ENCODE measurements around the gene ANKRD34C. TPM values are rescaled to one million over a fixed set of nuclear protein-coding genes. Genes with fewer than 3 reads are reported as not detected.

Gene ANKRD34C
- total RNA-seq, 3 donors from 2014 or later (not counting 1 experiment from before 2014, with no cell fraction given): not detected

DNA sequence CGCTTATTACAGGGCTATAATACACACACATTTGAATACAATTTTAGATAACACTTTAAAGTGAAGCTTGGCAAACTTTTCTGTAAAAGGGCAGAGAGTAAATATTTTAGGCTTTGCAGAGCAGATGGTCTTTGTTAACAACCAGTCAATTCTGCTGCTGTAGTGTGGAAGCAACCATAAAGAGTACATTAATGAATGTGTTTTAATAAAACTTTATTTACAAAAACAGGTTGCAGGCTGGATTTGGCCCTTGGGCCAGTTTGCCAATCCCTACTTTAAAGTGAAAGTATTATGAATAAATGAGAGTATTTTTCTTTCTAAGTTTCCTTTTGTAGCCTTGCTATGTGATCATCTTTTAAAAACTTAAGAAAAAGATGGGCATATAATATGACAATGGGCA lies 20.7 kb upstream of the ANKRD34C start:
- H3K4me1 Mint-ChIP-seq: no peaks in the 10 kb centered on the region
- Histone ChIP-seq H3K4me1 (ENCODE audit: control insufficient read depth, insufficient read depth, low read length) (no peaks in the 10 kb centered on the region), H3K4me3 (ENCODE audit: low read length) (no peak overlapping the region), H3K27ac (ENCODE audit: low read length) (no peak overlapping the region), H3K27me3 (ENCODE audit: control insufficient read depth, insufficient read depth, low read length) (peaks cover 3% of the 10 kb centered on the region), H3K9me3 (ENCODE audit: control insufficient read depth, insufficient read depth, low read length) (no peaks in the 10 kb centered on the region), H3K36me3 (ENCODE audit: control insufficient read depth, insufficient read depth, low read length) (no peaks in the 10 kb centered on the region)
- H3K36me3 Mint-ChIP-seq: no peaks in the 10 kb centered on the region
- intact Hi-C loops (cut with micrococcal nuclease): no loop called here
- no peak overlapping the region for H3K4me3 Mint-ChIP-seq
- ATAC-seq: no peak
- peaks cover 2% of the 10 kb centered on the region in 2 donors for H3K9me3 Mint-ChIP-seq
- WGBS (ENCODE audit: insufficient coverage): no CpG with 5 or more reads among the region's 1 CpG
- no peak overlapping the region for H3K27ac Mint-ChIP-seq
- TF ChIP-seq, protein P1, sequence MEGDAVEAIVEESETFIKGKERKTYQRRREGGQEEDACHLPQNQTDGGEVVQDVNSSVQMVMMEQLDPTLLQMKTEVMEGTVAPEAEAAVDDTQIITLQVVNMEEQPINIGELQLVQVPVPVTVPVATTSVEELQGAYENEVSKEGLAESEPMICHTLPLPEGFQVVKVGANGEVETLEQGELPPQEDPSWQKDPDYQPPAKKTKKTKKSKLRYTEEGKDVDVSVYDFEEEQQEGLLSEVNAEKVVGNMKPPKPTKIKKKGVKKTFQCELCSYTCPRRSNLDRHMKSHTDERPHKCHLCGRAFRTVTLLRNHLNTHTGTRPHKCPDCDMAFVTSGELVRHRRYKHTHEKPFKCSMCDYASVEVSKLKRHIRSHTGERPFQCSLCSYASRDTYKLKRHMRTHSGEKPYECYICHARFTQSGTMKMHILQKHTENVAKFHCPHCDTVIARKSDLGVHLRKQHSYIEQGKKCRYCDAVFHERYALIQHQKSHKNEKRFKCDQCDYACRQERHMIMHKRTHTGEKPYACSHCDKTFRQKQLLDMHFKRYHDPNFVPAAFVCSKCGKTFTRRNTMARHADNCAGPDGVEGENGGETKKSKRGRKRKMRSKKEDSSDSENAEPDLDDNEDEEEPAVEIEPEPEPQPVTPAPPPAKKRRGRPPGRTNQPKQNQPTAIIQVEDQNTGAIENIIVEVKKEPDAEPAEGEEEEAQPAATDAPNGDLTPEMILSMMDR (IDR thresholded peaks at IDR 0.05): no peak
- peaks cover 28 to 42% of the 10 kb centered on the region in 2 donors for H3K27me3 Mint-ChIP-seq (ENCODE audit: low read depth in 2 of 2)
- DNase-seq: no peak

DNA sequence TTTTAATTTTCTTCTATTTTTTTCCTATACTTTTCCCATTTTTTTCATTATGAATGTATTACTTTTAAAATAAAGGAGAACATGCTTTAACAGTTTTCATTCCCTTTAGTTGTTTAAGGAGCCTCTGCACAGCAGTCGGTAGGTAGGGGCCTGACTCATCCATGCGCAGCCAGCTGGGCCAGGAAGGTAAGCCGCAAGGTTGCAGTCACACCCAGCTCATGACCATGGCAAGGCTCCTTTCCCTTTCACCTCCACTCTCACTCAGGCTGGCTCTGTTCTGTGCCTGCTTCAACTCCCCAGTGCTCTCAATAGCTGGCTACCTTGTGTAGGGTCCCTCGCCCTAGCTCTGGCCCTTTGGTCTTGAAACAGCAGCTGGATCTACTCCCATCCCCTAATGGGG lies 17.4 kb upstream of the ANKRD34C start:
- ATAC-seq: no peak
- Mint-ChIP-seq H3K27me3 (ENCODE audit: low read depth in 2 of 2) (peaks cover 26 to 41% of the 10 kb centered on the region in 2 donors), H3K4me1 (no peaks in the 10 kb centered on the region), H3K27ac (no peak overlapping the region), H3K36me3 (no peaks in the 10 kb centered on the region), H3K9me3 (no peaks in the 10 kb centered on the region), H3K4me3 (no peak overlapping the region)
- H3K27ac ChIP-seq (ENCODE audit: low read length): no peak overlapping the region
- peaks cover 3% of the 10 kb centered on the region for H3K27me3 ChIP-seq (ENCODE audit: control insufficient read depth, insufficient read depth, low read length)
- H3K36me3 ChIP-seq (ENCODE audit: control insufficient read depth, insufficient read depth, low read length): no peaks in the 10 kb centered on the region
- intact Hi-C loops (cut with micrococcal nuclease): no loop called here
- WGBS (ENCODE audit: insufficient coverage): 83% methylated on average over 4 of the region's 4 CpGs
- no peaks in the 10 kb centered on the region for H3K4me1 ChIP-seq (ENCODE audit: control insufficient read depth, insufficient read depth, low read length)
- TF ChIP-seq, protein P1 (IDR thresholded peaks at IDR 0.05): no peak
- H3K9me3 ChIP-seq (ENCODE audit: control insufficient read depth, insufficient read depth, low read length): no peaks in the 10 kb centered on the region
- no peak for DNase-seq
- no peak overlapping the region for H3K4me3 ChIP-seq (ENCODE audit: low read length)

DNA sequence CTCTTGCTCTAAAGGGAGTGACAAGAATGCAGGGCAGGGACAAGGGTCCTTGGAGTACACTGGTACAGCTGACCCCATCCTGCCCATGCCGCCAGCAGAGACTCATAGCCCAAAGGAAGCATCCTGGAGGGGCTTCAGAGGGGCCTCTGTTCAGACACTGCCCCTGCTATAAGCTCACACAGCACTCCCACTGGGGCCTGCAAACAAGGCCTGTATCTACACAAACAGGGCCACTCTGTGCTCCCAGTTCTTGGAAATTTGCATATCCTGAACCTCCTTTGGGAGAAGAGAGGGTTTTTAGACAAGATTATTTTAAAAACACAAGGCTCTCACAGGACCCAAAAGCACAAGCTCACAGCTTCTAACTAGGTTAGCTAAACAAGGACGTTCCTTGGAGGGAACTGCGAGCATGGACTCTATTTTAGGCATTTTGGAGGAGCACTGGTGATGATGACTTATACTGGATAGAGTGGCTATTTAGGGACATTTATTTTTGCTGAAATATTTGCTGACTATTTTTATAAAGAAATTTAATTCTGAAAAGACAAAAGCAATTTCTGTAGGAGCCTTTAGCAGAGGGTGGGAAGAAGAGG lies 16.4 kb upstream of the ANKRD34C start:
- no peaks in the 10 kb centered on the region for H3K9me3 Mint-ChIP-seq
- ATAC-seq (no peak), DNase-seq (no peak)
- TF ChIP-seq, protein P1 (IDR thresholded peaks at IDR 0.05): no peak
- no peaks in the 10 kb centered on the region for H3K36me3 Mint-ChIP-seq
- no peaks in the 10 kb centered on the region for H3K36me3 ChIP-seq (ENCODE audit: control insufficient read depth, insufficient read depth, low read length)
- peaks cover 20 to 50% of the 10 kb centered on the region in 2 donors for H3K27me3 Mint-ChIP-seq (ENCODE audit: low read depth in 2 of 2)
- no peak overlapping the region for H3K4me3 Mint-ChIP-seq
- 85% methylated on average over 3 of the region's 3 CpGs for WGBS (ENCODE audit: insufficient coverage)
- no peak overlapping the region for H3K4me3 ChIP-seq (ENCODE audit: low read length)
- H3K27ac ChIP-seq (ENCODE audit: low read length): no peak overlapping the region
- H3K27me3 ChIP-seq (ENCODE audit: control insufficient read depth, insufficient read depth, low read length): peaks cover 3% of the 10 kb centered on the region
- intact Hi-C loops (cut with micrococcal nuclease): no loop called here
- H3K4me1 ChIP-seq (ENCODE audit: control insufficient read depth, insufficient read depth, low read length): no peaks in the 10 kb centered on the region
- H3K9me3 ChIP-seq (ENCODE audit: control insufficient read depth, insufficient read depth, low read length): no peaks in the 10 kb centered on the region
- no peak overlapping the region for H3K27ac Mint-ChIP-seq
- H3K4me1 Mint-ChIP-seq: no peaks in the 10 kb centered on the region
